ENCODE data around the gene MSI2. TPM values are rescaled to one million over a fixed set of nuclear protein-coding genes. Genes with fewer than 3 reads are reported as not detected.

Gene MSI2
- total RNA-seq, 1 donor: 12.6 TPM

DNA sequence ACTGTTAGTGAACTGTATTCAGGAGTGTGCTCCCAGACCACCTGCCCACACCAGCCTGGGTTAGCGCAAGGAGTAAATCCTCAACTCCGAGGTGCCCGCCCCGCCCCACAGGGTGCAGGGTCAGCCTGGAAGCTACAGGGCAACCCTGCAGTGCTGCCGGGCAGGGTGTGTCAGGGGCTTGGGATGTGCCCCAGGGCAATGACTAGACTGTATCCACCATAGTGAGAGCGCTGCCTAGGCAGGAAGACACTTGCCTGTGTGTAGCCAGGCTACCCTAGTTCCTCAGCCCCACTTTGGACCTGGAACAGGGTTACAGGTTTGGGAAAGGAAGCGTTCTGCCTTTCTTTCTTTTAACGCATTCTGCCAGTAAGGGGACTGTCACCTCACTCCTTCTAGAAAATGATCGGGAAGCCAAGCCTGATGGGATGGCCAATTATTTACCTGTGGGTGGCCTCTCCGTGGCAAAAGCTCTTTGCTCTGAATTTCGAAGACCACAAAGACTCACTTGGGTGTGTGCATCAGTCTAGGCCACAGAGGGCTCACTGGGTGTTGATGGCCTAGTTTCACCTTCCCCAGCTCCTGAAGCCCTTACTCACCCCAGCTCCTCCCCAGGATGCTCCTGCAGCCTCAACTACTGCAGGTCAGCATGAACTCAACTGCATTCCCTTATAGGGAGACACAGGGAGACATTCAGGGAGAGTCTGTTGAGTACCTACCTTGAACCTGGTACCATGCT is 397.9 kb downstream of the MSI2 start:
- no peak overlapping the region for H3K4me3 ChIP-seq (ENCODE audit: low read depth, low read length)
- TF ChIP-seq, protein P1, sequence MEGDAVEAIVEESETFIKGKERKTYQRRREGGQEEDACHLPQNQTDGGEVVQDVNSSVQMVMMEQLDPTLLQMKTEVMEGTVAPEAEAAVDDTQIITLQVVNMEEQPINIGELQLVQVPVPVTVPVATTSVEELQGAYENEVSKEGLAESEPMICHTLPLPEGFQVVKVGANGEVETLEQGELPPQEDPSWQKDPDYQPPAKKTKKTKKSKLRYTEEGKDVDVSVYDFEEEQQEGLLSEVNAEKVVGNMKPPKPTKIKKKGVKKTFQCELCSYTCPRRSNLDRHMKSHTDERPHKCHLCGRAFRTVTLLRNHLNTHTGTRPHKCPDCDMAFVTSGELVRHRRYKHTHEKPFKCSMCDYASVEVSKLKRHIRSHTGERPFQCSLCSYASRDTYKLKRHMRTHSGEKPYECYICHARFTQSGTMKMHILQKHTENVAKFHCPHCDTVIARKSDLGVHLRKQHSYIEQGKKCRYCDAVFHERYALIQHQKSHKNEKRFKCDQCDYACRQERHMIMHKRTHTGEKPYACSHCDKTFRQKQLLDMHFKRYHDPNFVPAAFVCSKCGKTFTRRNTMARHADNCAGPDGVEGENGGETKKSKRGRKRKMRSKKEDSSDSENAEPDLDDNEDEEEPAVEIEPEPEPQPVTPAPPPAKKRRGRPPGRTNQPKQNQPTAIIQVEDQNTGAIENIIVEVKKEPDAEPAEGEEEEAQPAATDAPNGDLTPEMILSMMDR (IDR thresholded peaks at IDR 0.05; ENCODE audit: insufficient read depth, low read length): no peak
- no peak for DNase-seq (ENCODE audit: low read depth)

DNA sequence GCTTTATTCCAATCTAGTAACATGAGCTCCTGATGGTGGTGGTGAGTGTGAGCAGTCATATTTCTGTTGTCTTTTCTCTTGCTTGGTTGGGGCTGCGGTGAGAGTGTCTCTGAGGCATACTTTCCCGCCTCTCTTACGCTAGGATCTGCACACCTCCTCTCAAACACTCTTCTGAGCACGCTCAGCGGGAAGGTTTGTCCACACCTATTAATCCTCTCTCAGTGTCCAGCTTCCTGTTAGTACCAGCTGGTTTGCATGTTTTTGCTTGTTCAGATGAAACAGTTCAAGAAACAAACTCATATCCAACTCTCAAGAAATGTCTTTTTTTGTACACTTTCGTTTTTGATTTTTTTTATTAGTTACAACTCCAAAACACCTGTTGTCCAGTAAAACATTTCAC is 399.2 kb downstream of the MSI2 start:
- TF ChIP-seq, protein P1 (IDR thresholded peaks at IDR 0.05; ENCODE audit: insufficient read depth, low read length): no peak
- no peak overlapping the region for H3K4me3 ChIP-seq (ENCODE audit: low read depth, low read length)
- no peak for DNase-seq (ENCODE audit: low read depth)

DNA sequence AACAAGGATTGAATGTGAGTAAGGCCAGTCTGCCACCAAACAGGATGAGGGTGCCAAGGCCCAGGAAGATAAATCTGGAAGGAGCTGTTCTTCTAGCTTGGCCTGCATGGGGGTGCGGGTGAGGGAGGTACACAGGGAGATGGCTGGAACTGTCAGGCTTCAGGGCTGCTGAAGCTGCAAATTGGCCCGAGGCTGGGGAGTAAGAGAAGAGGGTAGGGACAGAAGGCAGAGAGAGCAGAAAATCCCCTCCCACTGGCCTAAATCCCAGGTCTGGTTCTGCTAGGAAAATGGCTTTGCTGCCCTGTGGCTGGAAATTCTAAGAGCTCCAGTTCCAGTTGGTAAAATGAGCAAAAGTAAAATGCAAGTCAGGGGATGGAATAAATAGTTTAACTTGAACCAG is 400.9 kb downstream of the MSI2 start:
- H3K4me3 ChIP-seq (ENCODE audit: low read depth, low read length): no peak overlapping the region
- TF ChIP-seq, protein P1 (IDR thresholded peaks at IDR 0.05; ENCODE audit: insufficient read depth, low read length): no peak
- DNase-seq (ENCODE audit: low read depth): no peak

DNA sequence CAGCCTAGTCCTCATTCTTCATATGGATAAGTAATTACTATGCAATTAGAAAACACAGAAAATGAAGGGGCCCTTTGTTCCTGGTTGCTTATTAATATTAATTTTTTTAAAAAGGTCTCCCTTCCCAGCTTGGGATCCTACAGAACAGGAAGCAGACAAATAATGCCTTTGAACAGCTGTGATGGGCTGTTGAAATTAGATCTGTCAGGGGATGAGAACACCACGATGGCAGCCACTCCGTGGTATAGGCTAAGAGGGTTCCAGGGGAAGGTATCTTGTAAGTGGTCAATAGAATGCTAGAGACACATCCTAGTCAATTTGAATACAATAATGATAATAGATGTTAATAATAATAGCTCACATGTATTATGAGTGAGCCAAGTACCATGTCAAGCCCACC is 405.7 kb downstream of the MSI2 start:
- H3K4me3 ChIP-seq (ENCODE audit: low read depth, low read length): no peak overlapping the region

DNA sequence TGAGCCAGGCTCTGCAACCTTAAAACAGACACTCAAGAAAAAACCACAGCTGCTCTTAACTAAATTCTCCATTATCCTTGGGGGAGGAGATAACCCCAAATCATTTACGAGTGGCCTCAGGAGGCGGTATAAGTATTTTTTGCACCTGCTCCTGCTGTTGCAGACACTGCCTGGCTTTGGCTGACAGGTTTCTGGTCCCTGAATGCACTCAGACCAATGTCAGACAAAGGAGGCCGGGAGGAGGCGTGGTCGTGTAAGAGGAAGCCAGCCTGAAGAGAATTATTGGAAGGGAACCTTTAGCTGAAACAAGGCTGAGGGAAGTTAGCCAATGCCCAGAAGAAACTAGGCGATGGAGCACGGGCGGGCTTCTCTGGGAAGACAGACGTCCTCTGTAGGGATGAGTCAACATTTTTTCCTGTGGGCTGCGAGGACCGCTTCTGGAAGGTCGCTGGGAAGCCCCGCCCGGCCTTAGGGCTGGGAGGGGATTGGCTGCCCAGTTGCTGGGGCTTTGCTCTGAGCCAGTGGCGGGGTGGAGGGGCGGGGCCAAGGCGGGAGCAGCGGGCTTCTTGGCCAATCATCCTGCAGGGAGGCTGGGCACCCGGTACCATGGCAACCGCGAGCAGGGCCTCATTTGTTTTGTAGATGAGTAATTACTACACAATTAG is 406.5 kb downstream of the MSI2 start:
- H3K4me3 ChIP-seq (ENCODE audit: low read depth, low read length): peak overlapping the region; percentile 40
- TF ChIP-seq, protein P1 (IDR thresholded peaks at IDR 0.05; ENCODE audit: insufficient read depth, low read length): no peak
- peak; percentile 97 for DNase-seq (ENCODE audit: low read depth)

More for the DNA sequence above, 405.7 kb downstream of the MSI2 start:
- TF ChIP-seq, protein P1 (IDR thresholded peaks at IDR 0.05; ENCODE audit: insufficient read depth, low read length): no peak
- DNase-seq (ENCODE audit: low read depth): no peak

DNA sequence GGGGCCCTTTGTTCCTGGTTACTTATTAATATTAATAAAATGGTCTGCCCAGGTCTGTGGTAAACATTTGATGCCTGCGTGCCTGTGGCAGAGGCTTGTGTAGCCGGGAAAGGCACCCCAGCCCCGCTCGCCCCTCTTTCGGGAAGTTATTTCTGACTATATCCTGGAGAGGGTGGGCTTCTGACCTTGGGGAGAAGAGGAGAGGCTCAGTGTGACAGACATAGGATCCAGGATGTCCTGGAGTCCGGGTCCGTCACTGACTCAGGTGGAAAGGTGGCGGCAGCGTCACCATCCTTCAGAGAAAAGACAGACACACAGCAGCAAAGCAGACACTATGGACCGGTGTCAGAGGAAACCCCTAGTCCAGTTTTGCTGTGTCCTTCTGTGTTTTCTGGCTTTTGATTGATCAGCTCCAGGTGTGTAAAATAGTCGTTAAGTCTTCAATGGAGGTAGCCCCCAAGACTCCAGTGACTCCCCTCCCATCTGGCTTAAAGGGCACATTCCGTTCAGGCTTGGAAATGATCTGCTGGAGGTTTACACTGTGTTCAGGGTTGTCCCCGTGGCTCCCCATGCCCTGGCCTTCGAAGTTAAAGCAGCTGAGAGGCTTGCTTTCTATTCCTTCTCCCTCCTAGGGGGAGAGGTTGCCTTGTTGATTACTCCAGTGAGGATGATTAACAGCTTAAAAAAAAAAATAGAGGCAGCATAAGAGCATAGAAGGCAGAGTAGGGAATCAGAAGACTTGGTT is 407.2 kb downstream of the MSI2 start:
- H3K4me3 ChIP-seq (ENCODE audit: low read depth, low read length): peak overlapping the region; percentile 22
- DNase-seq (ENCODE audit: low read depth): no peak
- TF ChIP-seq, protein P1 (IDR thresholded peaks at IDR 0.05; ENCODE audit: insufficient read depth, low read length): no peak

All from fibroblast of the aortic adventitia (primary cell).